ENCODE results near the gene GNAQ.

Gene GNAQ

DNA sequence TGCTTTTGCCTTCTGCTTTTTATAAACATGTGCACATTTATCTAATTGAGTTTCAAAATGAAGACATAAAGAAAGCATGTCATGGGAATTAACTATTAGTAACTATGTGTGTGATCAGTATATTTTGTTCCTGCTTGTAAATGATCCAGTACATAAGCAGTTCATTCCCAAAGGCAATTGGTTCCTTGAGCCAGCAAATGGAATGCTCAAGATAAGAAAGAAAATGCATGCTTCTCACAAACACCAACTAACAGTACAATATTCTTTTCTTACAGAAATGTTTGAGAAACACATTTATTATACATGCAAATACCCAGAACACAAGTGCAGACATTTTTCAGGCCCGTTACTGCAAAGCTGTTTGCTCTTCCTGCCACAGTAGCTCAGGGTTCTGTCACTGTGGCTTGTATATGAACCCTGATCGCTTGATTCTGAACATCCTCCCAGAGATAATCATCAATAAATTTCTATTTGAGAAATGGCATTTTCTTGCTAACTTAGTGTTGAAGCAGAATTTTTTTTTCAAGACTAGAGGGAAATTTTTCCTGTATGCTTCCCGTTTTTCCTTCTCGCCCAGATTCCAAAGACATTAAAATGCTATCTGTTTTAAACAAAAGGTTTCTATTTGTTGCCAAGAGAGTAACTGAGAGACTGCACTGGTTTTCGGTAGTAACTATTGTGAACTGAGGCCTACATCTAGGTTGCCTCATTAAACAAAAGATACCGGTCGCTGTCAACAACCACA, 1.9 kb downstream of the GNAQ start:
- in situ Hi-C loops (cut with HindIII; ENCODE audit: low pct_unique_long_range_greater_than_20kb, low sequenced_read_pairs), result no loop called here
- TF ChIP-seq JUND (IDR thresholded peaks at IDR 0.05; ENCODE audit: low read depth), result no peak
- no peak for DNase-seq (ENCODE audit: low read depth in 1 of 2, low spot score in 1 of 2)

DNA sequence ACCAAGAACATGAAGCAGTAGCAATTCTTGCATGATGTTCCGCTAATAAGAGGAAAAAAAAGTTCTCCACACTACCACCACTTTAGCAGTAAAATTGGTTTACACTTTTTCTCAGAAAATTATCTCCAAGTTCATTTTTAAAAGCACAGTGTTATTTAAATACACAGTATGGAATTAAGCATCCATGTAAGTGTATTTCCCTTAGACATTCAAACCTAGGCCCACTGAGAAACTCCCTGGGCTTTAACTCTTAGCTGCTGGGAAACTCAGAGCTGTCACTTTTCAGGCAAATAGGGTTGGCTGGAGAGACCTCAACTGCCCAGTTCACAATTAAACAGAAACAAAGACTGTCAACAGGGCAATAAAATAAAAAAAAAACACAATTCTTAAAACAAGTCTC, 2.7 kb downstream of the GNAQ start:
- no peak for TF ChIP-seq JUND (IDR thresholded peaks at IDR 0.05; ENCODE audit: low read depth)
- in situ Hi-C loops (cut with HindIII; ENCODE audit: low pct_unique_long_range_greater_than_20kb, low sequenced_read_pairs), result no loop called here
- DNase-seq (ENCODE audit: low read depth in 1 of 2, low spot score in 1 of 2), result no peak

DNA sequence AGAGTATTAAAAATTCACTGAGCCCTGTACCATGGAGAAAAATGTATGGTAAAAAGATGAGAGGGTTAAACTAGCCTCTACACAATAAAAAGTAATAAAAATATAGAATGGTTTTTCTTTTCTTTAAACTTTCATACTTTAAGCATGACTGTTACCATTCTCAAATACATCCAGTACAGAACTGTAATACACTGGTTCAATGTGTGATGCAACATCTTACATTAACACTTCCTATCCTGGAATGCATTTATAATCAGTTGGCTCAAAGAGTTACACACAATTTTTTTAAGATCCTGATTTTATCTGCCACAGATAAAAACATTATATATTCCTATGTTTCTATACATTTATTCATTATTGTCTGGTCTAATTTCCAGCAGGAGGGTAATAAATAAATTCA, 4.7 kb downstream of the GNAQ start:
- in situ Hi-C loops (cut with HindIII; ENCODE audit: low pct_unique_long_range_greater_than_20kb, low sequenced_read_pairs), result no loop called here
- TF ChIP-seq JUND (IDR thresholded peaks at IDR 0.05; ENCODE audit: low read depth), result no peak
- DNase-seq (ENCODE audit: low read depth in 1 of 2, low spot score in 1 of 2), result no peak

DNA sequence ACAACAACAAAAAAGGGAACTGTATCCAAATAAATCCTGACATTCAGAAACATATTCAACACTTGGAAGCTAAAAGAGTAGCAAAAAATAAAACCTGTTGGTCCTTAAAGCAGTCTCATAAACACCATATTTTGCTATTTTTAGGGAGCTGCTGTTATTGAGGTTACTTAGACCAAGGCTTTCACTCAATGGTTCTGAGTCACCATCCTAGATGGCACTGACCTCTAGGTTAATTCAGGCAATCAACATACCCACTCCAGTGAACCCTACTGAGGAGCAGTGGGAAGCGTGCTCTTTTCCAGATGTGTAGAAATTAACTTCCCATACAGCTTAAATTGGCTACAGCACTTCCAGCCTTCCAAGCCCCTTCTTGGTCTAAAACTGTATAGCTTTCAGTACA, 5.2 kb downstream of the GNAQ start:
- in situ Hi-C loops (cut with HindIII; ENCODE audit: low pct_unique_long_range_greater_than_20kb, low sequenced_read_pairs), result no loop called here
- TF ChIP-seq JUND (IDR thresholded peaks at IDR 0.05; ENCODE audit: low read depth), result no peak
- DNase-seq (ENCODE audit: low read depth in 1 of 2, low spot score in 1 of 2), result no peak

DNA sequence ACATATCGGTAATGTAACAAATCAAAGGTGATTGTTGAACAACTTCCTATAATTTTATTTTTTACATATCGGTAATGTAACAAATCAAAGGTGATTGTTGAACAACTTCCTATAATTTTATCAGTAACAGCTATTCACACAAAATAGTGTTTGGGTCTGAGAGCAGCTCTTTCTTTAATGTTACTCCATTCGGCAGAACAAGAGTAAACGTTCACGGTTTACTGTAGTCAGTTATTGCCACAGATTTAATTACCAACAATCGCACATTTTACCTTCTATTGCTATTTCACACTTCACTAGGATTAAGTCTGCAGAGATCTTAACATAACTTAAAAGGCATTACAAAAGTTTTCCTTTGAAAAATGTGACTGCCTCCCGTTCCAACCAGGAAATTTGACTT, 6.4 kb downstream of the GNAQ start:
- TF ChIP-seq JUND (IDR thresholded peaks at IDR 0.05; ENCODE audit: low read depth), result no peak
- in situ Hi-C loops (cut with HindIII; ENCODE audit: low pct_unique_long_range_greater_than_20kb, low sequenced_read_pairs), result no loop called here
- DNase-seq (ENCODE audit: low read depth in 1 of 2, low spot score in 1 of 2), result no peak

DNA sequence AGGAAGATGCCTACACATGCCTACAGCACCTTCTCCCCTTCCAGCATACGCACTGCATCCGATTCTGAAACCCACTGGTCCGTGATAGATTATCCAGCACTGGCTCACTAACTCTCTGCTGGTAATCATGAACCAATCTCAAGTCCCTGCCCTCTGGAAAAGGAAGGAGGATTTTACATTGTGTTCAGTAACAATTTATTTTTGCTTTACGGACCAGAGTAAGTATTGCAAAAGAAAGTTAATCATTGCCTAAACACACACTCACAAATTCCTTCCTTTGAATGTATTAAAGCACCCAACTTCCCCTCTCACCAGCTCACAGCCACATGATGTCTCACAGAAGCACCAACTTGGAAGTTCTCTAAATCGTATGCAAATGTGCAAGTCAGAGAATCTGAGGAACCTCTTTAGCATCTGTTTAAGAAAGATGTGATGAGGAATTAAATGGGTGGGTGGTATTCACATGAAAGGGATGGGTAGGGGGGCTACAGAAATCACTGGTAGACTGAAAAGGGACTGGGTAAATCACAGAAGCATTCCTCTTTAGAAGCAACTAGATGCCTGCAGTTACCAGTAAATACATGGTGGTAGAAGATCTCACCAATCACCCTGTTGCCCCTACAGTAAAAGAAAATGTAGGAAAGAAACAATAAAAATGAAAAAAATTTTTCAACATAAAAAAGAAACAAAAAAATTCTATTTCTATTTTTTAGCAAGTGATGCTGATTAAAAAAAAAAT, 8.4 kb downstream of the GNAQ start:
- no peak for DNase-seq (ENCODE audit: low read depth in 1 of 2, low spot score in 1 of 2)
- no peak for TF ChIP-seq JUND (IDR thresholded peaks at IDR 0.05; ENCODE audit: low read depth)
- in situ Hi-C loops (cut with HindIII; ENCODE audit: low pct_unique_long_range_greater_than_20kb, low sequenced_read_pairs), result no loop called here

DNA sequence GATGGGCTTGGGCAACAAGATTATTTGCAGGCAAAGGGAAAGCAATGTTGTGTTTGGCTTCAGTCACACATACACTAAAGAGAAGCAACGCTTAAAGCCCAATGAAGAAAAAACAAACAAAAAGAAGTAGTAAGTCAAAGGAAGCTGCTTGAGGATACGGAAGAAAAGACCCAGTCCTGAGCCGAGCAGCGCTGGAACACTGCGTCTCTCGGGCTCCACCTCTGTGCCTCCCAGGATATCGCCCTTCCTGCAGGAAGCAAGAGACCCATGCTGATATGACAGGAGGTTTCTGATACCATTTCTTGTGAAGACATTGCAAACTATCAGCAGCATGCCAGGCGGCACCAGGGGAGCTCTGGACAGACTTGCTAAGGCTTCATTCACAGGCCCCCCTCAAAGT, 9.9 kb downstream of the GNAQ start:
- DNase-seq (ENCODE audit: low read depth in 1 of 2, low spot score in 1 of 2), result no peak
- in situ Hi-C loops (cut with HindIII; ENCODE audit: low pct_unique_long_range_greater_than_20kb, low sequenced_read_pairs), result no loop called here
- no peak for TF ChIP-seq JUND (IDR thresholded peaks at IDR 0.05; ENCODE audit: low read depth)

DNA sequence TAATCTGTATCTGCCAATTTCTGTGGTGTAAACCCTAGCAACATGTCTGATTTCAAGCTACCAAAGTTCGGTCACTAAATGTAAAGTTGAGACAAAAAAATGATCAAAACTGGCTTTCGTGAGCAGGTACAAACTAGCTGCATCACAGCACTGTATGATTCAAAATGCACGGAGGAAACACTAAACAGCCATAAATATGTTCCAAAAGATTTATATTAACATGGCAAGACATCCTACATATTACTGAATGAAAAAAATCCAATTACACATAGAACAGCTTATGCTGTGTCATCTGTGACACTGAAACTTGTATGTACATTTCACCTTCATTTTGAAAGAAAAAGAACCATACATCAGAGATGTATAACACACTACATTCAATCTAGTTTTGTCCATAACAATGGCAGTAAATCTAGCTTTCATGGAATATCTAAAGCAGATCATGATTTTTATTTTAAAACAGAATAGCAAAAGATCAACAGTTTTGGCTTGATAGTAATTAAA, 14.4 kb downstream of the GNAQ start:
- in situ Hi-C loops (cut with HindIII; ENCODE audit: low pct_unique_long_range_greater_than_20kb, low sequenced_read_pairs), result no loop called here
- TF ChIP-seq JUND (IDR thresholded peaks at IDR 0.05; ENCODE audit: low read depth), result no peak
- DNase-seq (ENCODE audit: low read depth in 1 of 2, low spot score in 1 of 2), result no peak

DNA sequence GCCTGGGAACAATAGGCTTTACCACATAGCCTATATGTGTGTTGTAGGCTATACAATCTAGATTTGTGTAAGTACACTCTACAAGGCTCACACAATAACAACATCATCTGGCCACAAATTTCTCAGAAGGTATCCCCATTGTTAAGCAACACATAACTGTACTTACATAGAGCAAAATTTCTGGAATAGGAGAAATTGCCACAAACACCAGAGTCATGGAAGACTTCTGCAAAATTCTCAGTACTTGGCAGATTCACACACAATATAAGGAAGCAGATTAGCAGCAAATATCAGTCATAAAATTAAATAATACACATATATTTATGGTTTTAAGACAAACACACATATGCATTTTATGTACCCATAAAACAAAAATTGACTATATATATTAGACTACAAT, 16.4 kb downstream of the GNAQ start:
- in situ Hi-C loops (cut with HindIII; ENCODE audit: low pct_unique_long_range_greater_than_20kb, low sequenced_read_pairs), result no loop called here
- no peak for DNase-seq (ENCODE audit: low read depth in 1 of 2, low spot score in 1 of 2)
- no peak for TF ChIP-seq JUND (IDR thresholded peaks at IDR 0.05; ENCODE audit: low read depth)

DNA sequence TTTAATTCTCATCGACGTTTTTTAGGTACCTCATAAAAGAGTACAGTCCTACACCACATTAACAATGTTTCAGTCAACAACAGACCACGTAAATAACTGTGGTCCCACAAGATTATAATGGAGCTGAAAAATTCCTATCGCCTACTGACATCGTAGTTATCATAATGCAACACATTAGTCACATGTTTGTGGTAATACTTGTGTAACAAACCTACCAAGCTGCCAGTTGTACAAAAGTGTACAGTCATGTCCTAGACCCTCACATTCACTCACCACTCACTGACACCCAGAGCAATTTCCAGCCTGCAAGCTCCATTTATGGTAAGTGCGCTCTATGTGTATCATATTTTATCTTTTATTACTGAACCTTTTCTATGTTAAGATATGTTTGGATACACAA, 16.8 kb downstream of the GNAQ start:
- DNase-seq (ENCODE audit: low read depth in 1 of 2, low spot score in 1 of 2), result no peak
- TF ChIP-seq JUND (IDR thresholded peaks at IDR 0.05; ENCODE audit: low read depth), result no peak
- in situ Hi-C loops (cut with HindIII; ENCODE audit: low pct_unique_long_range_greater_than_20kb, low sequenced_read_pairs), result no loop called here

DNA sequence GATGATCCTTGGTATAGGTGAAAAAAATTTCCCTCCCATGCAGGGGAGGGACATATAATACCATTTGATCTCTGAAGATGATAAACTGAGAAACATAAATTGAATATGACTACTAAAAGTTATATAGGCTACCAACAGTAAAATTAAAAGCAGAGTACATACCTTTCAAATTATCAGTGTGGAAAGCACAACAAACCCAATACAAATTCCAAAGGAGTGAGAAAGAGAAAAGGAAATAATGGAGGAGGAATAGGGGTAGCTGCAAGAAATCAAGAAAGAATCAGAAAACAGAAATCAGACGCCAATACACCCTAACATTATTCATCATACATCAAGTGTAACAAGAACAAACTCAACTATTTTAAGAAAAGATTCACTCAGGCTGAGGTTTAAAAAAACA, 17.7 kb downstream of the GNAQ start:
- DNase-seq (ENCODE audit: low read depth in 1 of 2, low spot score in 1 of 2), result no peak
- in situ Hi-C loops (cut with HindIII; ENCODE audit: low pct_unique_long_range_greater_than_20kb, low sequenced_read_pairs), result no loop called here
- no peak for TF ChIP-seq JUND (IDR thresholded peaks at IDR 0.05; ENCODE audit: low read depth)

DNA sequence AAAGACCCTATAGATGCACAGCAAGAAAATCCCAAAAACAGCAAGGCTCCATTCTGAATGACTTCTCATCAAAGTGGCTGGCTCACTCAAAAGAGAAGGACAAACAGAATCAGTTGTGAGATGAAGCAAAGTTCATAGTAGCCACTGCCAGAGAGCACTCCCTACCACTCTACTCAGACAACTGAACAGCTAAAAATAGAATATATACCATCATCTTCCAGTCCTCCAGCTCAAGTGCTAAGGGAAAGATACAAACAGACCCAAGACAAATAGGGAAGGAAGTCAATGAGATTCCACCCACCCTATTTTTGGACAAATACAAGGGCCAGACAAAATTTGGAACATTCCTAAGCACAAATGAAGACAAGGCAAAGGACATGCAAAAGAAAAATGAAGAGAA, 20.6 kb downstream of the GNAQ start:
- in situ Hi-C loops (cut with HindIII; ENCODE audit: low pct_unique_long_range_greater_than_20kb, low sequenced_read_pairs), result no loop called here
- no peak for TF ChIP-seq JUND (IDR thresholded peaks at IDR 0.05; ENCODE audit: low read depth)
- no peak for DNase-seq (ENCODE audit: low read depth in 1 of 2, low spot score in 1 of 2)

DNA sequence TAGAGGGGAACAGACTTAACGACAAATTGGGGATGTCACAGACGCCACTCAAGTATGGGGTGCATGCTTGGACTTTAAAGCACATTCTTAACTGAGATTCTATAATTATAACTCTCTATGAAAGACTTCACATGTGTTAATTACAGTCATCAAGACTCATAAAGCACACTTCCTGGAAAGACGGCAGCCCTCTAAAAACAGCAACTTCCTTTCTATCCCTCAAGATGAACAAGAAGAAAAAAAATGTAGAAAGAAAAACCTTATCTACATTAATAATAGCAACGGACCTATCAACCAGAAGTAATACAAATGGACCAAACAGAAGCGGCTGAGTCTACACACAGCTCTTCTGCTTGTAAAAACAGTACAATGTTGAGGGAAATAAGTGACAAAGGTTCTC, 21.2 kb downstream of the GNAQ start:
- TF ChIP-seq JUND (IDR thresholded peaks at IDR 0.05; ENCODE audit: low read depth), result no peak
- DNase-seq (ENCODE audit: low read depth in 1 of 2, low spot score in 1 of 2), result no peak
- in situ Hi-C loops (cut with HindIII; ENCODE audit: low pct_unique_long_range_greater_than_20kb, low sequenced_read_pairs), result no loop called here
